Activated T-cell treated with anti-CD3 and anti-CD28 coated beads, Interleukin-2, amount 50 U/mL, for 72 hours (primary cell): ENCODE data around the gene RHOXF2. TPM values are rescaled to one million over a fixed set of nuclear protein-coding genes. Genes with fewer than 3 reads are reported as not detected.

ENCODE experiments used
- total RNA-seq, 2 donors: library from RNA; stranded (reverse); gene quantifications; one replicate each; pipeline ENCODE4 v1.2.3, GENCODE V29; 2022

RHOXF2 gene
- total RNA-seq, 2 donors from 2014 or later: not detected

Other genes starting within 250 kb of the RHOXF2 start
- 10 to 100 TPM; 17.7 to 19.0 TPM for gene NKAP, start 214.9 kb upstream of the RHOXF2 start, total RNA-seq
- not detected for gene RHOXF2B, start 80.9 kb upstream of the RHOXF2 start, total RNA-seq
- 1 to 10 TPM in 1 of 2 donors, under 1 TPM in 1; 0.76 to 1.2 TPM for gene RHOXF1, start 42.7 kb upstream of the RHOXF2 start, total RNA-seq
- gene ZBTB33, start 92.2 kb downstream of the RHOXF2 start, total RNA-seq: 10 to 100 TPM; 15.8 to 16.4 TPM
- gene TMEM255A, start 152.8 kb downstream of the RHOXF2 start, total RNA-seq: not detected
- gene ATP1B4, start 203.5 kb downstream of the RHOXF2 start, total RNA-seq: not detected